ENCODE data around the gene ZNF585A. TPM values are rescaled to one million over a fixed set of nuclear protein-coding genes. Genes with fewer than 3 reads are reported as not detected.

The ZNF585A gene
- total RNA-seq, 4 donors from 2014 or later, result 2.2 to 12.9 (median 5.3) TPM

DNA sequence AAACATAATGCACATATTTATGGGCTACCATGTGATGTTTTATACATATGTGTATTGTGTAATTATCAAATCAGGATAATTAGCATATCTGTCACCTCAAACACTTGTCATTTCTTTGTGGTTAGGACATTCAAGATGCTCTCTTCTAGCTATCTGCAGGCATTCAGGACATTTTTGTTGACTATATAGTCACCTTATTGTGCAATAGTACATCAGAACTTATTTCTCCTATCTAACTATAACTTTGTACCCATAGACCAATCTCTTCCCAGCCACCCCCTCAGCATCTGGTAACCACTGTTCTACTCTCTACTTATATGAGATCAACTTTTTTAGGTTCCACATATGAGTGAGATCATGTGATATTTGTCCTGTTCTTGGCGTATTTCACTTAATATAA lies 73.9 kb downstream of the ZNF585A start:
- WGBS, 2 donors (ENCODE audit: low coverage in 1 of 2), result 94 to 100% methylated on average over 1 of the region's 1 CpG
- no peak for DNase-seq
- H3K4me1 ChIP-seq, result no peaks in the 10 kb centered on the region
- intact Hi-C loops (cut with DNase I; ENCODE audit: low total_unique reads) (no loop called here), in situ Hi-C loops (cut with MboI; ENCODE audit: low pct_ligation_motif_present in 1 of 4, low pct_unique_long_range_greater_than_20kb in 1 of 4, low sequenced_read_pairs in 3 of 4) (no loop called here)
- peaks cover 68 to 86% of the 10 kb centered on the region in 2 donors for H3K9me3 ChIP-seq
- no peaks in the 10 kb centered on the region for H3K27me3 ChIP-seq
- no peak overlapping the region for H3K4me3 ChIP-seq
- no peak overlapping the region for H3K27ac ChIP-seq
- TF ChIP-seq POLR2AphosphoS5 (IDR thresholded peaks at IDR 0.05) (no peak), EP300 (IDR thresholded peaks at IDR 0.05; ENCODE audit: low read depth) (no peak), CTCF (IDR thresholded peaks at IDR 0.05) (no peak), POLR2A (IDR thresholded peaks at IDR 0.05) (no peak)
- H3K36me3 ChIP-seq, result peaks cover 3 to 99% (median 44%) of the 10 kb centered on the region in 4 donors

GRCh38 chr19:37095859-37096258 lies 76.6 kb downstream of the ZNF585A start:
- intact Hi-C loops (cut with DNase I; ENCODE audit: low total_unique reads), result no loop called here
- in situ Hi-C loops (cut with MboI; ENCODE audit: low pct_ligation_motif_present in 1 of 4, low pct_unique_long_range_greater_than_20kb in 1 of 4, low sequenced_read_pairs in 3 of 4), result no loop called here
- H3K9me3 ChIP-seq, result peaks cover 61 to 88% of the 10 kb centered on the region in 2 donors
- H3K27ac ChIP-seq, result no peak overlapping the region
- 95 to 100% methylated on average over 1 of the region's 1 CpG for WGBS, 2 donors (ENCODE audit: low coverage in 1 of 2)
- no peaks in the 10 kb centered on the region for H3K4me1 ChIP-seq
- DNase-seq, result no peak
- H3K27me3 ChIP-seq, result no peaks in the 10 kb centered on the region
- no peak overlapping the region for H3K4me3 ChIP-seq
- TF ChIP-seq EP300 (IDR thresholded peaks at IDR 0.05; ENCODE audit: low read depth), result no peak
- TF ChIP-seq POLR2A (IDR thresholded peaks at IDR 0.05), result no peak
- TF ChIP-seq POLR2AphosphoS5 (IDR thresholded peaks at IDR 0.05), result no peak
- TF ChIP-seq CTCF (IDR thresholded peaks at IDR 0.05), result no peak
- peaks cover 6 to 100% (median 46%) of the 10 kb centered on the region in 4 donors for H3K36me3 ChIP-seq

Other genes with a start within 250 kb of the ZNF585A start
- 1 to 10 TPM in 3 of 4 donors, not detected in 1; 1.4 to 7.5 (median 4.9) TPM for gene ZNF420, start 94.3 kb downstream of the ZNF585A start, total RNA-seq
- gene ZNF585B, start 37.8 kb upstream of the ZNF585A start, total RNA-seq, result 10 to 100 TPM; 11.6 to 21.4 (median 13.8) TPM
- 10 to 100 TPM in 1 of 4 donors, 1 to 10 TPM in 3; 1.5 to 54.9 (median 9.5) TPM for gene ZNF383, start 45.5 kb upstream of the ZNF585A start, total RNA-seq
- 10 to 100 TPM in 1 of 4 donors, 1 to 10 TPM in 3; 3.4 to 29.9 (median 7.1) TPM for gene ZNF527, start 198.4 kb upstream of the ZNF585A start, total RNA-seq

All from transverse colon (tissue), 4 donors.